Hypothalamus (tissue), 51 donors: Measurements from ENCODE around the gene PRSS27.
A peak's percentile ranks its signal among the peaks of the same experiment; 100 is the strongest.
"Not testable (repeated sequence)": the region's sequence is repeated elsewhere in the genome, so short reads cannot be mapped to it uniquely, and the experiment has no call there.

Experiments used
- DNase-seq, 51 donors: peaks; one replicate each; lab custom pipeline; 2025; lab: John Stamatoyannopoulos, UW

The PRSS27 gene

DNA sequence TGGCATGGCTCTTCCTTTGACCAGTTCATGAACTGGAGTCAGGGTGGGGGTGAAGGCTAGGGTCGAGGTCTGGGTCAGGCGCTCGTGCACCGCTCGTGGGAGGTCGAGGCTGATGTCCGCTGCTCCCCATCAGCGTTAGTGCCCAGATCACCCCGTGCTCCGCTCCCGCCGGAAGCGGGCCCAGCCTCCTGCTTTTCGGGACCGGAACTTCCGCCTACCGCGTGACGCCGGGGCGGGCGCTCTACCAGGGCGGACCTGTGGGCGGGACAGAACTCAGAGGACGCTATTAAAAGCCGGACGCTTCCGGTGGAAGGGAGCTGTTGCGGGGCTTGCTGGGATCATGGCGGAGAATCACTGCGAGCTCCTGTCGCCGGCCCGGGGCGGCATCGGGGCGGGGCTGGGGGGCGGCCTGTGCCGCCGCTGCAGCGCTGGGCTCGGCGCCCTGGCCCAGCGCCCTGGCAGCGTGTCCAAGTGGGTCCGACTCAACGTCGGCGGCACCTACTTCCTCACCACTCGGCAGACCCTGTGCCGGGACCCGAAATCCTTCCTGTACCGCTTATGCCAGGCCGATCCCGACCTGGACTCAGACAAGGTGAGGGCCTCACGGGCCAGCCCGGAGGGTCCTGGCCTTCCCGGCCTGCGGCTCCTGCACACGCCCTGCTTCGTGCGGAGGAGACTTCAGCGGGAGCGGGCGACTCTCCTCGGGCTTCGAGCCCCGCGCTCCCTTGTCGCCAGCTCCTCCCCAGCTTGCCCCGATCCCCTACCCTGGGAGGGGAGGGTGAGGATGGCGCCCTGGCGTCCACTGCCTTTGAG is 37.6 kb downstream of the PRSS27 start, which contains the start of gene KCTD5:
Gene KCTD5, plus strand, starts transcription at position 315 of the 813 bp plus-strand sequence. Its CDS starts 26 bp downstream, at position 341.
- peak; percentile 77 to 100 (median 96) for DNase-seq

DNA sequence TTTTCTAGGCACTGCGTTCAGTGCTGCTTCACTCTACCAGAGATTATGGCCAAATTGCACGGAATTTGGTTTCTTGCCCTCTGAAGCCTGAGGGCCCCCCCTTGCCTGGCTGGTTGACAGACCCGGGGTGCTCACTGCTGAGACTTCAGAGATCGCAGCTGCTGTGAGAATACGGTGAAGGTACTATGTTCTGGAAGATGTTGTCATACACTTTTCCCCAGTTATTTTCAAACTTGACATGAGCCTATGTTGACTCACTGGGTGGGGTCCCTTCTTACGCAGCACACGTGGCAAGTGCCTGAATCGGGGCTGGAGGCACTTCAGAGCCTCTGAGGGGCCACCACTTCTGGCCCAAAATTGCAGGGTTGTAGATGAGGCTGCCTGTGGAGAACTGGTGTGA is 39.7 kb downstream of the PRSS27 start:
- not testable (repeated sequence) for DNase-seq

GRCh38 chr16:2679902-2680301 is 40.1 kb downstream of the PRSS27 start:
- DNase-seq: not testable (repeated sequence)

DNA sequence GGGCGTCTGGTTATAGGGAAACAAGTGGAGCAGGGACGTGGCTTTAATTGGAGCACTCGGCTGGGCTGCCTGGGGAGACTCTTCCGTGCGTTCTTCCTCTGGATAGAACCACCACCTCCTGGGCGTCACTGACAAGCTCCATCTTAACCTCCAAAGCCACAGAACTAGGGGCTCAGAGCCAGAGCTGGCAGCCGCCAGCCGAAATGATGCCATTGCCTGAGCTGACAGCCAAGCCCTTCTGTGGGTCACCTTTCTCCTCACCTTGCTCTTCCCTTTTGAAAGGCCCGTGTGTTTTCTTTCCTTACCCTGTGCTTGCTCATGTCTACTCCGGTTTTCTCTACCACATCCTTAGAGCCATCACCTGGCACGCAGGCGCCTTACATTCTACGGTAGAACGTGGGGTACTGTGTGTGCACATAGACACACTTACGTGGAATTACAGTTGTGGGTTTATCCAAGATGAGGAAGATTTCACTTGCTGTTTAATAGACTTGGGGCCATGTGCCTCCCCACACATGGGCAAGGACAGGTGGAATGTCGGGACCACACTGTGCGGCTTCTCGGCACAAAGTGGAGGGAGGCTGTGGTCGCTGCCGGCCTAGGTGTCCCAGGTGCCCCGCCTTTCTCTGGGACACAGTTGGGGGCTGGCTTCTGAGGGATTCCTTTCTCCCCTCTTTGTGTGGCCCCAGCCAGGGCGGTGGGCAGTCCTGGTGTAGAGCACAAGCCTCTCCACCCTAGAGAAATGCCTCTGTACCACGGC is 41.6 kb downstream of the PRSS27 start:
- not testable (repeated sequence) for DNase-seq

- DNase-seq: not testable (repeated sequence)
Observed at GRCh38 chr16:2676937-2677336, 43.1 kb downstream of the PRSS27 start.

DNA sequence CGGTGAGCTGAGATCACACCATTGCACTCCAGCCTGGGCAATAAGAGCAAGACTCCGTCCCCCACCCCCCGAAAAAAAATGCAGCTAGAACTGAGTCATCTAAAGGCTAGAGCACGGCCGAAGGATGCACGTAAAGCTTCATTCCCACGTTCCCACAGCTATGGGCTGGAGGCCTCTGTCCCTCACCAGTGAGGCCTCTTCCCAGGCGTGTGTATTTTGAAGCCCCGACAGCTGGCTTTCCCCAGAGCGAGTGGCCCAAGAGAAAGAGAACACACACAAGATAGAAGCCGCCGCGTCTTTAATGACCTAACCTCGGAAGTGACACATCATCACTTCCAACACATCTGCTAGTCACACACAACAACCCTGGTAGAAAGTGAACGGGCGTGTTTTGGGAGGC is 44.3 kb downstream of the PRSS27 start:
- DNase-seq: no peak

GRCh38 chr16:2675021-2675420 is 45.0 kb downstream of the PRSS27 start:
- DNase-seq: no peak

DNA sequence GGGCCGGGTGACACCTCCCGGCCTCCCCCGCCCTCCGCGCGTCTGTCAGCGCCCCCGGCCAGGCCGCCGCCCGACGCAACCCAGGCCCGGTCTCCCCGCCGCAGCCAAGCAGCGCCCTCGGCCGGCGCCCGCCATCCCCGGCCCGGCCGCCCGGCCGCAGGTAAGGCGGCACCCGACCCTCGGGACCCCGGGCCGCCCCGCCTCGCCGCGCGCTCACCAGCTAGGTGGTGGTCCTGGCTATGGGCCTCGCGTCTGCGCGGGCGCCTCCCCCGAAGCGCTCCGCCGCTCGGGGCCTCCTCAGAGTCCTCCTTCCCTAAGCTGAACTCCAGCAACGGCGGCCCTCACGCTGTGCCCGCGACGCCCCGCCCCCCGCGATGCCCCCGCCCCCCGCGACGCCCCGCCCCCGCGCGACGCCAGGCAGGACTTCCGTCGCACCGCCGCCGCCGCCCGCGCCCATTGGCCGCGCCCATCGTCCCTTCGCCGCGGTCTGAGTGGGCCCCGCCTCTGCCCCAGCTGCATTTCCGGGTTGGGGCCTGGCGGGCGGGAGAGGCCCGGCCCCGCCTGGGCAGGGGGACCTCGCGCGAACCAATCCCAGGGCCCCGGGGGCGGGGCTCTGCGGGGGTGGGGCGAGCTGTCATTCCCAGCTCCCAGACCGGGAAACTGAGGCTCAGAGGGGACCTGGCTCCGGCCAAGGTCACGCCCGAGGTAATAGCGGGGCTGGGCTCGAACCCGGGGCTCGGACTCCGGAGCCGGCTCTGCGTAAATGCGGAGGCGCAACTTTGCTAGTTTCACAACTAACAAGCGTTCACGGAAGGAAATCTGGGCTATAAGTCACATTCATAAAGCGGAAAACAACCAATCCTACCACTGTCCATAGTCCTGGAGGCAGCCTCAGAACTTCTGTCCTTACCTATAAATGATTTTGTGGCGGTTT is 46.7 kb downstream of the PRSS27 start:
- peak; percentile 11 to 98 (median 91) for DNase-seq

DNA sequence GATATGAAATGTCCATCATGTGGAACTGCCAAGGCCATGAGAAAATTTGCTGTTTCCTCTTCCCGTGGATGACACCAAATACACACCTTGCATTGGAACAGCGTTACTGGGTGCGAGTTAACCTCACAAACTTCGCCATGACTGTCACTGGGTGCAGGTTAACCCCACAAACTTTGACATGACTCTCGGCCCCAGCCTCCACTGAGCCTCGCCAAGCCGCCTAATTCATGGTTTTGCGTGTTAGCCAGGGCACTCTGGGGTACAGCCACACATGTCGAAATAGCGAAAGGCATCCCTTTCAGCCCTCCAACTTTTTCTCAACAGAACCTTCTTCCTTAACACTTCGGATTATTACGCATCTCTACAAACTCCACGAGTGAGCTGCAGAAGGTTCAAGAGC is 48.3 kb downstream of the PRSS27 start:
- no peak for DNase-seq

- DNase-seq: not testable (repeated sequence)
Observed at GRCh38 chr16:2671193-2671592, 48.8 kb downstream of the PRSS27 start.

DNA sequence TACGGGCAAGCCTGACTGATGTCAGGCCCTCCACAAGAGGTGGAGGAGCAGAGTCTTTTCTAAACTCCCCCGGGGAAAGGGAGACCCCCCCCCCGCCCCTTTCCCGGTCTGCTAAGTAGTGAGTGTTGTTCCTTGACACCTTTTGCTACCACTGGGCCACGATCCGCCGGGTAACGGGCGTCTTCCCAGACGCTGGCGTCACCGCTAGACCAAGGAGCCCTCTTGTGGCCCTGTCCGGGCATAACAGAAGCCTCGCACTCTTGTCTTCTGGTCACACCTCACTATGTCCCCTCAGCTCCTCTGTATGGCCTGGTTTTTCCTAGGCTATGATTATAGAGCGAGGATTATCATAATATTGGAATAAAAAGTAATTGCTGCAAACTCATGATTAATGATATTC is 50.0 kb downstream of the PRSS27 start:
- peak in 35 of 51 donors; percentile 11 to 85 (median 57) for DNase-seq

GRCh38 chr16:2669587-2669986 is 50.4 kb downstream of the PRSS27 start:
- DNase-seq: not testable (repeated sequence)

GRCh38 chr16:2666671-2667070 is 53.4 kb downstream of the PRSS27 start:
- DNase-seq: not testable (repeated sequence)

GRCh38 chr16:2664574-2664982 is 55.4 kb downstream of the PRSS27 start:
- DNase-seq: no peak

DNA sequence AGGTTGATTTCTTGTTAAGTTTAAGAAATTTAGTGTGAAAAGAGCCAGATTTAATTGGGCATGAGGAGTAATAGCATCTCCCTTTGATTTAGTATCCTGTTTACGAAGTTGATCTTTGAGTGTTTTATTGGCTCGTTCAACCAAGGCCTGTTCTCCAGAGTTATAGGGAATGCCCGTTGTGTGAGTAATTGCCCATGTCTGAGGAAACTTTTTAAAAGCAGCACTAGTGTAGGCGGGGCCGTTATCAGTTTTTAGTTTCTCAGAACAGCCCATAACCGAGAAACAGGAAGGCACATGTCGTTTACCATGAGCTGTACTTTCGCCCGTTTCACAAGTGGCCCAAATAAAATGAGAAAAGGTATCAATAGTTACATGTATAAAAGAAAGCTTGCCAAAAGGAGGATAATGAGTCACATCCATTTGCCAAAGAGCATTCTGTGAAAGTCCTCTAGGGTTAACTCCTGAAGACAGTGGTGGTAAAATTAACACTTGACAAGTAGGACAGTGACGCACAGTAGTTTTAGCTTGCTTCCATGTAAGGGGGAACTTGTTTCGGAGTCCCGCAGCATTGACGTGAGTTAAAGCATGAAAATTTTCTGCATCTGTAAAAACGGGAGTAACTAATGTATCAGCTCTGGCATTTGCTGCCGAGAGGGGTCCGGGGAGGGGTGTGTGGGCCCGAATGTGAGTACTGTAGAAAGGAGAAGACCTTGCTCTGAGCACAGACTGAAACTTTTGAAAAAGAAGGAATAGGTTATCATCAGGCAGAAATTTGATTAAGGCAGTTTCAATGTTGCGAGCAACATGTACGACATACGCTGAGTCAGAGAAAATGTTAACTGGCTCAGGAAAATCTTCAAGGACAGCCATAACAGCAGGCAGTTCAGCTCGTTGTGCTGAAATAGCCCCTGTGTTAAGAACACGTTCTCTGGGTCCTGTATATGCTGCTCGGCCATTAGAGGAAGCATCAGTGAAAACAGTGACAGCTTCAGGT is 56.2 kb downstream of the PRSS27 start:
- DNase-seq: peak in 1 of 51 donors; percentile 3
